ENCODE results near the gene ELOVL3. TPM values are rescaled to one million over a fixed set of nuclear protein-coding genes. Genes with fewer than 3 reads are reported as not detected.

ELOVL3 gene
- total and polyA plus RNA-seq, 10 of the 15 experiments (the other 5 are each of a cell fraction or from before 2014, with no cell fraction given), result 0.10 to 0.18 (median 0.11) TPM; not detected in 7

- Histone ChIP-seq H3K4me3 (no peak overlapping the region), H2AFZ (ENCODE audit: control insufficient read depth, low read depth, low read length) (no peak overlapping the region), H3K27ac (ENCODE audit: control insufficient read depth, insufficient read depth) (no peak overlapping the region), H3K79me2 (ENCODE audit: control insufficient read depth, insufficient read depth, low read length) (no peaks in the 10 kb centered on the region), H3K4me1 (ENCODE audit: control insufficient read depth, insufficient read depth, low read length) (peaks cover 4% of the 10 kb centered on the region), H3K9me3 (replicated peaks; ENCODE audit: control insufficient read depth, insufficient read depth, low read length) (no peaks in the 10 kb centered on the region), H4K20me1 (ENCODE audit: control insufficient read depth, insufficient read depth) (no peaks in the 10 kb centered on the region), H3K36me3 (ENCODE audit: control insufficient read depth in 2 of 2, insufficient read depth in 2 of 2, low read length in 1 of 2) (no peaks in the 10 kb centered on the region), H3K4me2 (ENCODE audit: control insufficient read depth, insufficient read depth) (no peak overlapping the region), H3K27me3 (replicated peaks in 1 of 2; ENCODE audit: control insufficient read depth in 2 of 2, insufficient read depth in 2 of 2, low read length in 1 of 2) (peaks cover 0 to 2% of the 10 kb centered on the region in 2 experiments; a peak in 1 of 4 replicates), H3K9ac (ENCODE audit: control insufficient read depth, insufficient read depth, low read length) (no peak overlapping the region)
- intact Hi-C loops (cut with micrococcal nuclease; ENCODE audit: unreplicated experiment), result no loop called here
- SMC1A ChIA-PET (ENCODE audit: uncharacterized antibody, unreplicated experiment), result interaction anchor here (1.0 kb wide), 1 partner anchor 256 kb away, joined by 3 read pairs; no protein-coding TSS in a partner anchor
- no peak for ATAC-seq
- TF ChIP-seq MLLT1 (IDR thresholded peaks at IDR 0.05), result no peak
- no peak for TF ChIP-seq NFXL1 (IDR thresholded peaks at IDR 0.05; ENCODE audit: borderline replicate concordance)
- no peak for TF ChIP-seq PBX3 (IDR thresholded peaks at IDR 0.05; ENCODE audit: insufficient replicate concordance, low read depth, low read length)
- BruUV-seq (replicated peaks), result no TSS peak
- 66% methylated on average over 5 of the region's 5 CpGs for WGBS (ENCODE audit: insufficient coverage, insufficient replicate concordance, low lambda C conversion rate, missing lambda C conversion rate)
- CTCF ChIA-PET, result interaction anchor here (0.5 to 4.9 kb wide), 4 partner anchors 8 to 129 kb away, joined by 5 to 51 read pairs (median 13); no protein-coding TSS in a partner anchor
- in situ Hi-C loops (cut with MboI), result no loop called here
- DNase-seq (ENCODE audit: low read depth, low spot score), result no peak
- RAD21 ChIA-PET (ENCODE audit: unreplicated experiment), result interaction anchor here (1.1 kb wide), 1 partner anchor 53 kb away, joined by 3 read pairs; no protein-coding TSS in a partner anchor
- POLR2A ChIA-PET, result no interaction called here
- FAIRE-seq, result no peak
These were observed 3.3 kb upstream of the ELOVL3 start for GRCh38 chr10:102222797-102223196.
